Mesendoderm (in vitro differentiated cells): ENCODE results near the gene KLHL29.

ENCODE experiments used
- DNase-seq: peaks from one replicate; pipeline ENCODE4 v3.0.0; 2013
- H2AK5ac ChIP-seq: 2 replicates; pipeline ENCODE4 v1.6.1; 2013; ENCODE audit warnings: low read length, inconsistent platforms
- H2BK120ac ChIP-seq: 2 replicates; pipeline ENCODE4 v1.6.1; 2013; ENCODE audit warnings: low read depth, mild to moderate bottlenecking, low read length, moderate library complexity, mixed read lengths
- H2BK15ac ChIP-seq: replicated peaks from 2 replicates; pipeline ENCODE4 v1.6.1; 2013; ENCODE audit warnings: low read depth, mild to moderate bottlenecking, moderate library complexity
- H2BK5ac ChIP-seq: 2 replicates; pipeline ENCODE4 v1.6.1; 2013; ENCODE audit warnings: low read length, inconsistent platforms
- H3K18ac ChIP-seq: 2 replicates; pipeline ENCODE4 v1.6.1; 2013; ENCODE audit warnings: mild to moderate bottlenecking, low read length, mixed read lengths
- H3K23ac ChIP-seq: one replicate; pipeline ENCODE4 v1.6.1; 2013; ENCODE audit warnings: low read length
- H3K27ac ChIP-seq: 2 replicates; pipeline ENCODE4 v1.5.1; 2013; ENCODE audit warnings: low read depth, mild to moderate bottlenecking, inconsistent platforms, low read length, moderate library complexity
- H3K27me3 ChIP-seq: 2 replicates; pipeline ENCODE4 v1.6.1; 2013; ENCODE audit warnings: low read length, control low read depth, mild to moderate bottlenecking, inconsistent platforms; ENCODE audit not compliant: insufficient read depth, poor library complexity
- H3K36me3 ChIP-seq: 2 replicates; pipeline ENCODE4 v1.6.1; 2013; ENCODE audit warnings: low read length, inconsistent platforms; ENCODE audit not compliant: control insufficient read depth, insufficient read depth
- H3K4ac ChIP-seq: one replicate; pipeline ENCODE4 v1.6.1; 2013; ENCODE audit warnings: low read depth, mild to moderate bottlenecking, low read length, moderate library complexity
- H3K4me1 ChIP-seq: 2 replicates; pipeline ENCODE4 v1.6.1; 2013; ENCODE audit warnings: low read depth, low read length, inconsistent platforms; ENCODE audit not compliant: control insufficient read depth
- H3K4me2 ChIP-seq: 2 replicates; pipeline ENCODE4 v1.6.1; 2013; ENCODE audit warnings: low read length
- H3K4me3 ChIP-seq: 2 replicates; pipeline ENCODE4 v1.5.1; 2013; ENCODE audit warnings: mild to moderate bottlenecking, low read length
- H3K56ac ChIP-seq: one replicate; pipeline ENCODE4 v1.6.1; 2013; ENCODE audit warnings: low read length
- H3K79me1 ChIP-seq: 2 replicates; pipeline ENCODE4 v1.6.1; 2013; ENCODE audit warnings: low read length, inconsistent platforms
- H3K79me2 ChIP-seq: 2 replicates; pipeline ENCODE4 v1.6.1; 2013; ENCODE audit warnings: mild to moderate bottlenecking, low read length; ENCODE audit not compliant: control insufficient read depth, insufficient read depth
- H3K9ac ChIP-seq: 2 replicates; pipeline ENCODE4 v1.6.1; 2013; ENCODE audit warnings: low read length, inconsistent platforms
- H4K5ac ChIP-seq: one replicate; pipeline ENCODE4 v1.6.1; 2013; ENCODE audit warnings: low read length
- H4K8ac ChIP-seq: one replicate; pipeline ENCODE4 v1.6.1; 2013; ENCODE audit warnings: low read depth, mild to moderate bottlenecking, control low read depth, low read length, moderate library complexity
- WGBS: extraction: QIAGEN DNeasy Blood & Tissue Kit; methylation state at CpG from one replicate; pipeline ENCODE4 v1.1.7; 2013; ENCODE audit warnings: low lambda C conversion rate, missing lambda C conversion rate; ENCODE audit not compliant: insufficient coverage; ENCODE audit errors: extremely low coverage; 5-methylcytosine and 5-hydroxymethylcytosine counted together

The KLHL29 gene

GRCh38 chr2:23399674-23400261, 14.8 kb downstream of the KLHL29 start:
- WGBS = no CpG with 5 or more reads among the region's 10 CpGs
- H2BK5ac ChIP-seq = no peak overlapping the region
- H3K4ac ChIP-seq = no peak overlapping the region
- no peaks in the 10 kb centered on the region for H3K79me2 ChIP-seq
- H3K27ac ChIP-seq = no peak overlapping the region
- H2BK15ac ChIP-seq = no peak overlapping the region
- H3K23ac ChIP-seq = peak overlapping the region; percentile 48
- H3K9ac ChIP-seq = no peak overlapping the region
- no peaks in the 10 kb centered on the region for H3K27me3 ChIP-seq
- peaks cover 6% of the 10 kb centered on the region for H3K4me1 ChIP-seq
- no peak for DNase-seq
- H3K79me1 ChIP-seq = no peaks in the 10 kb centered on the region
- no peak overlapping the region for H2BK120ac ChIP-seq
- H3K36me3 ChIP-seq = no peaks in the 10 kb centered on the region
- H4K8ac ChIP-seq = no peak overlapping the region
- H2AK5ac ChIP-seq = no peak overlapping the region
- no peak overlapping the region for H3K4me2 ChIP-seq
- H3K18ac ChIP-seq = no peak overlapping the region
- H3K56ac ChIP-seq = no peak overlapping the region
- no peak overlapping the region for H3K4me3 ChIP-seq
- no peak overlapping the region for H4K5ac ChIP-seq

GRCh38 chr2:23400703-23401102, 15.7 kb downstream of the KLHL29 start:
- H3K79me1 ChIP-seq = no peaks in the 10 kb centered on the region
- no peak for DNase-seq
- peaks cover 5% of the 10 kb centered on the region for H3K4me1 ChIP-seq
- no peak overlapping the region for H4K5ac ChIP-seq
- no peaks in the 10 kb centered on the region for H3K79me2 ChIP-seq
- H4K8ac ChIP-seq = no peak overlapping the region
- H3K4me3 ChIP-seq = no peak overlapping the region
- H3K23ac ChIP-seq = no peak overlapping the region
- H2BK15ac ChIP-seq = no peak overlapping the region
- H3K18ac ChIP-seq = no peak overlapping the region
- no peak overlapping the region for H3K9ac ChIP-seq
- no peaks in the 10 kb centered on the region for H3K27me3 ChIP-seq
- no peak overlapping the region for H2BK120ac ChIP-seq
- no peak overlapping the region for H2AK5ac ChIP-seq
- no peak overlapping the region for H3K27ac ChIP-seq
- H3K36me3 ChIP-seq = no peaks in the 10 kb centered on the region
- H3K4ac ChIP-seq = no peak overlapping the region
- no CpG with 5 or more reads among the region's 4 CpGs for WGBS
- H3K56ac ChIP-seq = no peak overlapping the region
- no peak overlapping the region for H3K4me2 ChIP-seq
- H2BK5ac ChIP-seq = no peak overlapping the region

GRCh38 chr2:23401427-23402204, 16.6 kb downstream of the KLHL29 start:
- no peak overlapping the region for H2AK5ac ChIP-seq
- no peak overlapping the region for H2BK120ac ChIP-seq
- H2BK15ac ChIP-seq = no peak overlapping the region
- H3K4ac ChIP-seq = no peak overlapping the region
- H3K23ac ChIP-seq = no peak overlapping the region
- no peaks in the 10 kb centered on the region for H3K79me1 ChIP-seq
- H3K4me2 ChIP-seq = no peak overlapping the region
- no CpG with 5 or more reads among the region's 14 CpGs for WGBS
- no peak overlapping the region for H3K56ac ChIP-seq
- peaks cover 5% of the 10 kb centered on the region for H3K4me1 ChIP-seq
- no peak overlapping the region for H3K27ac ChIP-seq
- no peak overlapping the region for H4K5ac ChIP-seq
- H3K27me3 ChIP-seq = no peaks in the 10 kb centered on the region
- H3K18ac ChIP-seq = no peak overlapping the region
- H2BK5ac ChIP-seq = no peak overlapping the region
- no peak overlapping the region for H3K4me3 ChIP-seq
- no peaks in the 10 kb centered on the region for H3K36me3 ChIP-seq
- DNase-seq = no peak
- H4K8ac ChIP-seq = no peak overlapping the region
- no peak overlapping the region for H3K9ac ChIP-seq
- H3K79me2 ChIP-seq = no peaks in the 10 kb centered on the region

GRCh38 chr2:23402205-23402740, 17.3 kb downstream of the KLHL29 start:
- no peaks in the 10 kb centered on the region for H3K79me1 ChIP-seq
- no peak overlapping the region for H3K23ac ChIP-seq
- H3K56ac ChIP-seq = no peak overlapping the region
- H3K4me3 ChIP-seq = no peak overlapping the region
- H2BK15ac ChIP-seq = no peak overlapping the region
- no peak overlapping the region for H4K8ac ChIP-seq
- WGBS = no CpG with 5 or more reads among the region's 6 CpGs
- H2BK120ac ChIP-seq = no peak overlapping the region
- no peak overlapping the region for H2BK5ac ChIP-seq
- H3K27me3 ChIP-seq = no peaks in the 10 kb centered on the region
- H3K9ac ChIP-seq = no peak overlapping the region
- peaks cover 5% of the 10 kb centered on the region for H3K4me1 ChIP-seq
- H3K79me2 ChIP-seq = no peaks in the 10 kb centered on the region
- H3K36me3 ChIP-seq = no peaks in the 10 kb centered on the region
- no peak overlapping the region for H3K18ac ChIP-seq
- no peak overlapping the region for H3K4me2 ChIP-seq
- H4K5ac ChIP-seq = no peak overlapping the region
- no peak overlapping the region for H3K27ac ChIP-seq
- no peak overlapping the region for H3K4ac ChIP-seq
- DNase-seq = no peak
- H2AK5ac ChIP-seq = no peak overlapping the region

GRCh38 chr2:23404426-23404825, 19.4 kb downstream of the KLHL29 start:
- Histone ChIP-seq H3K36me3 (no peaks in the 10 kb centered on the region), H3K56ac (peak overlapping the region; percentile 65), H3K9ac (peak overlapping the region; percentile 19), H4K5ac (no peak overlapping the region), H2BK120ac (no peak overlapping the region), H3K27me3 (no peaks in the 10 kb centered on the region), H2BK15ac (no peak overlapping the region), H2AK5ac (no peak overlapping the region), H3K27ac (no peak overlapping the region), H3K4me3 (no peak overlapping the region), H3K4me1 (peaks cover 5% of the 10 kb centered on the region), H3K79me2 (no peaks in the 10 kb centered on the region), H2BK5ac (no peak overlapping the region), H3K4ac (no peak overlapping the region), H3K23ac (no peak overlapping the region), H3K4me2 (no peak overlapping the region), H4K8ac (no peak overlapping the region), H3K79me1 (no peaks in the 10 kb centered on the region), H3K18ac (peak overlapping the region; percentile 81)
- no CpG with 5 or more reads among the region's 8 CpGs for WGBS
- DNase-seq = peak; percentile 91
